Calu3 (cell line): ENCODE data around the gene PTGES3L. TPM values are rescaled to one million over a fixed set of nuclear protein-coding genes. Genes with fewer than 3 reads are reported as not detected.
"Not testable (repeated sequence)": the region's sequence is repeated elsewhere in the genome, so short reads cannot be mapped to it uniquely, and the experiment has no call there.

Experiments
- BruUV-seq: library from RNA; stranded (reverse); fragments of 400-500 nt; replicated peaks from 2 replicates; lab custom pipeline; 2021; lab: Mats Ljungman, UMichigan
- CTCF ChIA-PET: fragments of 300-600 bp; sonication (Branson Sonifier 250); formaldehyde crosslinking; loops from one replicate; lab custom pipeline; 2022; ENCODE audit warnings: antibody characterized with exemption; lab: Charles Lee
- DNase-seq: peaks from one replicate; pipeline ENCODE4 v3.0.0; 2022
- H3K27ac Mint-ChIP-seq: one replicate; pipeline ENCODE4 v1.8.0; 2022; ENCODE audit warnings: mixed read lengths; ENCODE audit not compliant: unreplicated experiment
- H3K27me3 Mint-ChIP-seq: one replicate; pipeline ENCODE4 v1.8.0; 2022; ENCODE audit warnings: mixed read lengths; ENCODE audit not compliant: unreplicated experiment
- H3K36me3 Mint-ChIP-seq: one replicate; pipeline ENCODE4 v1.8.0; 2022; ENCODE audit warnings: mild to moderate bottlenecking, moderate library complexity, mixed read lengths; ENCODE audit not compliant: insufficient read depth, unreplicated experiment
- H3K4me1 Mint-ChIP-seq: one replicate; pipeline ENCODE4 v1.8.0; 2022; ENCODE audit warnings: mild to moderate bottlenecking, low read depth, mixed read lengths; ENCODE audit not compliant: unreplicated experiment
- H3K4me3 Mint-ChIP-seq: one replicate; pipeline ENCODE4 v1.8.0; 2022; ENCODE audit warnings: mild to moderate bottlenecking, low read depth, moderate library complexity, mixed read lengths; ENCODE audit not compliant: unreplicated experiment
- H3K9me3 Mint-ChIP-seq: one replicate; pipeline ENCODE4 v1.8.0; 2022; ENCODE audit warnings: low read depth, mixed read lengths; ENCODE audit not compliant: unreplicated experiment
- CTCF ChIP-seq: fragments of 200-600 bp; IDR thresholded peaks from one replicate; pipeline ENCODE4 v1.8.0; 2022; ENCODE audit warnings: antibody characterized with exemption; ENCODE audit not compliant: unreplicated experiment
- intact Hi-C: fragments of 100-400 bp; cut with micrococcal nuclease; formaldehyde crosslinking; loops from one replicate; pipeline ENCODE4 v1.10.0; 2022; ENCODE audit not compliant: unreplicated experiment
- total RNA-seq: library from RNA; stranded (reverse); gene quantifications from 2 replicates; pipeline ENCODE4 v1.2.3, GENCODE V29; 2022

PTGES3L gene
- total RNA-seq, 1 experiment from 2014 or later = 2.1 TPM

- no TSS peak for BruUV-seq
- intact Hi-C loops = no loop called here
- Mint-ChIP-seq H3K27ac (no peak overlapping the region), H3K4me3 (no peak overlapping the region), H3K9me3 (no peaks in the 10 kb centered on the region), H3K27me3 (peaks cover 10% of the 10 kb centered on the region), H3K4me1 (no peaks in the 10 kb centered on the region), H3K36me3 (no peaks in the 10 kb centered on the region)
- no peak for TF ChIP-seq CTCF
- DNase-seq = no peak
- CTCF ChIA-PET = interaction anchor here (0.6 to 0.8 kb wide), 3 partner anchors 11 to 183 kb away, joined by 3 read pairs; no protein-coding TSS in a partner anchor
These were observed 57.6 kb downstream of the PTGES3L start for GRCh38 chr17:42922294-42922693.

GRCh38 chr17:42920922-42921321, 59.0 kb downstream of the PTGES3L start:
- H3K27ac Mint-ChIP-seq = no peak overlapping the region
- intact Hi-C loops = no loop called here
- no peaks in the 10 kb centered on the region for H3K36me3 Mint-ChIP-seq
- H3K9me3 Mint-ChIP-seq = no peaks in the 10 kb centered on the region
- H3K27me3 Mint-ChIP-seq = peaks cover 10% of the 10 kb centered on the region
- no TSS peak for BruUV-seq
- no peak for TF ChIP-seq CTCF
- no peaks in the 10 kb centered on the region for H3K4me1 Mint-ChIP-seq
- H3K4me3 Mint-ChIP-seq = no peak overlapping the region
- CTCF ChIA-PET = interaction anchor here (0.6 to 1.3 kb wide), 4 partner anchors 8 to 1522 kb away, joined by 3 to 4 read pairs (median 3); partner anchors contain the start of gene BECN1
- DNase-seq = peak; percentile 27

- Mint-ChIP-seq H3K9me3 (no peaks in the 10 kb centered on the region), H3K4me1 (no peaks in the 10 kb centered on the region), H3K4me3 (no peak overlapping the region), H3K27me3 (peaks cover 10% of the 10 kb centered on the region), H3K27ac (no peak overlapping the region), H3K36me3 (no peaks in the 10 kb centered on the region)
- intact Hi-C loops = no loop called here
- CTCF ChIA-PET = interaction anchor here (0.6 to 1.8 kb wide), 6 partner anchors 9 to 990 kb away, joined by 3 to 8 read pairs (median 3); partner anchors contain the start of gene BECN1
- BruUV-seq = no TSS peak
- no peak for DNase-seq
- TF ChIP-seq CTCF = no peak
These were observed 59.6 kb downstream of the PTGES3L start for GRCh38 chr17:42920106-42920900.

GRCh38 chr17:42919522-42920077, 60.3 kb downstream of the PTGES3L start:
- intact Hi-C loops, H3K27ac Mint-ChIP-seq, H3K4me1 Mint-ChIP-seq, H3K4me3 Mint-ChIP-seq, H3K27me3 Mint-ChIP-seq, H3K36me3 Mint-ChIP-seq, DNase-seq, BruUV-seq, H3K9me3 Mint-ChIP-seq: not testable (repeated sequence)
- CTCF ChIA-PET = interaction anchor here (0.6 to 1.8 kb wide), 3 partner anchors 9 to 990 kb away, joined by 3 to 8 read pairs (median 4); no protein-coding TSS in a partner anchor
